ENCODE data around the gene TRIM37. TPM values are rescaled to one million over a fixed set of nuclear protein-coding genes. Genes with fewer than 3 reads are reported as not detected.

The TRIM37 gene
- polyA plus RNA-seq, 1 of the 3 experiments (the other 2 are of a cell fraction), result 20.5 TPM

DNA sequence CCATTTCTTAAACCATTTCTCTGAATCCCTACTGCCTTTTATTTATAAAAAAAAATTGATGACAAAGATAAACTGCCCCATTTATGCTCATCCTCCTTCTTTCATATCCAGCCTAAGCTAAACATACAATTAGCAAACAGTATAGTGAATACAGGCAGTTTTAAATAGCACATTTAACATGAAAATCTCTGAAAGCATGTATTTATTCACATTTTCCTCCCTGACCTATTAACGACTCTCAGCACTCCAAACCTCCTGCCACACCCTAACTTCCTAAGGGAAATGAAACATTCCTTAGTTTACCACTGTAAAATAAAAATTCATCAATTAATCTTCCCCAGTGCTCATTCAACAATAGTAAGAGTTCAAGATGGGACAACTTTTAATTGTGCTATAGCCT, 56.9 kb downstream of the TRIM37 start:
- peaks cover 37 to 83% of the 10 kb centered on the region in 2 experiments for H3K36me3 ChIP-seq (replicated peaks in 1 of 2; ENCODE audit: control insufficient read depth in 1 of 2, insufficient read depth in 2 of 2, low read length in 1 of 2)
- DNase-seq, result no peak
- no peaks in the 10 kb centered on the region for H3K9me3 ChIP-seq
- no peaks in the 10 kb centered on the region; a peak in 1 of 4 replicates for H3K4me1 ChIP-seq (ENCODE audit: control insufficient read depth in 1 of 2, insufficient read depth in 2 of 2, low read depth in 1 of 2, low read length in 1 of 2)
- H3K4me3 ChIP-seq (ENCODE audit: low read depth in 2 of 2, low read length in 1 of 2), result no peak overlapping the region
- H3K9ac ChIP-seq, result no peak overlapping the region
- CTCF ChIA-PET, result interaction anchor here (1.3 to 1.4 kb wide), 2 partner anchors 45 to 339 kb away, joined by 3 read pairs; no protein-coding TSS in a partner anchor
- no peaks in the 10 kb centered on the region for H3K9me2 ChIP-seq
- H4K20me1 ChIP-seq (ENCODE audit: insufficient read depth), result no peaks in the 10 kb centered on the region
- H3K79me2 ChIP-seq (ENCODE audit: insufficient read depth), result no peaks in the 10 kb centered on the region
- H3K27ac ChIP-seq (ENCODE audit: low read depth in 2 of 2, low read length in 1 of 2), result no peak overlapping the region
- H3F3A ChIP-seq (replicated peaks; ENCODE audit: insufficient read depth), result peaks cover 11% of the 10 kb centered on the region
- no peak overlapping the region for H3K4me2 ChIP-seq
- H2AFZ ChIP-seq (ENCODE audit: low read depth), result no peak overlapping the region
- no peaks in the 10 kb centered on the region for H3K27me3 ChIP-seq (ENCODE audit: insufficient read depth)
- POLR2A ChIA-PET, result no interaction called here
- TF ChIP-seq TAF1 (IDR thresholded peaks at IDR 0.05; ENCODE audit: borderline replicate concordance, low read depth, low read length) (no peak), EZH2phosphoT487 (IDR thresholded peaks at IDR 0.05; ENCODE audit: borderline replicate concordance, low read depth) (no peak), NRF1 (IDR thresholded peaks at IDR 0.05; ENCODE audit: low read depth, low read length) (no peak), TEAD4 (IDR thresholded peaks at IDR 0.05; ENCODE audit: borderline replicate concordance, insufficient read depth) (no peak), JUND (IDR thresholded peaks at IDR 0.05) (no peak), PBX3 (IDR thresholded peaks at IDR 0.05) (no peak), RXRA (IDR thresholded peaks at IDR 0.05; ENCODE audit: borderline replicate concordance, low read depth) (no peak), SIN3A (IDR thresholded peaks at IDR 0.05; ENCODE audit: borderline replicate concordance, low read depth, low read length) (no peak), RCOR1 (IDR thresholded peaks at IDR 0.05; ENCODE audit: low read length) (no peak), FOSL2 (IDR thresholded peaks at IDR 0.05; ENCODE audit: borderline replicate concordance, low read depth) (no peak), MAX (IDR thresholded peaks at IDR 0.05; ENCODE audit: low read depth) (no peak), GABPA (IDR thresholded peaks at IDR 0.05; ENCODE audit: low read depth) (no peak), RAD21 (IDR thresholded peaks at IDR 0.05; ENCODE audit: low read length) (no peak), EP300 (IDR thresholded peaks at IDR 0.05; ENCODE audit: borderline replicate concordance in 1 of 2, low read depth in 1 of 2, low read length in 1 of 2) (no peak), FOXJ3 (CRISPR knock-in tag; IDR thresholded peaks at IDR 0.05) (no peak), FOXM1 (IDR thresholded peaks at IDR 0.05; ENCODE audit: low read depth) (no peak)
- TF ChIP-seq, protein P1, sequence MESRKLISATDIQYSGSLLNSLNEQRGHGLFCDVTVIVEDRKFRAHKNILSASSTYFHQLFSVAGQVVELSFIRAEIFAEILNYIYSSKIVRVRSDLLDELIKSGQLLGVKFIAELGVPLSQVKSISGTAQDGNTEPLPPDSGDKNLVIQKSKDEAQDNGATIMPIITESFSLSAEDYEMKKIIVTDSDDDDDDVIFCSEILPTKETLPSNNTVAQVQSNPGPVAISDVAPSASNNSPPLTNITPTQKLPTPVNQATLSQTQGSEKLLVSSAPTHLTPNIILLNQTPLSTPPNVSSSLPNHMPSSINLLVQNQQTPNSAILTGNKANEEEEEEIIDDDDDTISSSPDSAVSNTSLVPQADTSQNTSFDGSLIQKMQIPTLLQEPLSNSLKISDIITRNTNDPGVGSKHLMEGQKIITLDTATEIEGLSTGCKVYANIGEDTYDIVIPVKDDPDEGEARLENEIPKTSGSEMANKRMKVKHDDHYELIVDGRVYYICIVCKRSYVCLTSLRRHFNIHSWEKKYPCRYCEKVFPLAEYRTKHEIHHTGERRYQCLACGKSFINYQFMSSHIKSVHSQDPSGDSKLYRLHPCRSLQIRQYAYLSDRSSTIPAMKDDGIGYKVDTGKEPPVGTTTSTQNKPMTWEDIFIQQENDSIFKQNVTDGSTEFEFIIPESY (IDR thresholded peaks at IDR 0.05; ENCODE audit: borderline replicate concordance, low read depth), result no peak
- TF ChIP-seq, protein P2, sequence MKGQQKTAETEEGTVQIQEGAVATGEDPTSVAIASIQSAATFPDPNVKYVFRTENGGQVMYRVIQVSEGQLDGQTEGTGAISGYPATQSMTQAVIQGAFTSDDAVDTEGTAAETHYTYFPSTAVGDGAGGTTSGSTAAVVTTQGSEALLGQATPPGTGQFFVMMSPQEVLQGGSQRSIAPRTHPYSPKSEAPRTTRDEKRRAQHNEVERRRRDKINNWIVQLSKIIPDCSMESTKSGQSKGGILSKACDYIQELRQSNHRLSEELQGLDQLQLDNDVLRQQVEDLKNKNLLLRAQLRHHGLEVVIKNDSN (IDR thresholded peaks at IDR 0.05; ENCODE audit: borderline replicate concordance, low read depth), result no peak
- 95% methylated on average over 1 of the region's 1 CpG for WGBS (ENCODE audit: low lambda C conversion rate)
